Measurements from ENCODE around the gene ATP13A3.

The ATP13A3 gene

GRCh38 chr3:194364652-194365434 lies 122.0 kb downstream of the ATP13A3 start:
- H3K27ac ChIP-seq (ENCODE audit: low read length) = no peak overlapping the region
- H3K36me3 ChIP-seq (ENCODE audit: control insufficient read depth, low read depth, low read length) = no peaks in the 10 kb centered on the region
- no peaks in the 10 kb centered on the region for H3K9me3 ChIP-seq (ENCODE audit: control insufficient read depth, low read depth, low read length)
- peaks cover 14% of the 10 kb centered on the region for H3K27me3 ChIP-seq (ENCODE audit: control insufficient read depth, insufficient read depth, low read length)
- no peak overlapping the region for H3K9ac ChIP-seq (ENCODE audit: low read length)
- peaks cover 4% of the 10 kb centered on the region for H3K4me1 ChIP-seq (ENCODE audit: control insufficient read depth, low read depth, low read length)
- H3K4me3 ChIP-seq (ENCODE audit: low read length) = no peak overlapping the region

DNA sequence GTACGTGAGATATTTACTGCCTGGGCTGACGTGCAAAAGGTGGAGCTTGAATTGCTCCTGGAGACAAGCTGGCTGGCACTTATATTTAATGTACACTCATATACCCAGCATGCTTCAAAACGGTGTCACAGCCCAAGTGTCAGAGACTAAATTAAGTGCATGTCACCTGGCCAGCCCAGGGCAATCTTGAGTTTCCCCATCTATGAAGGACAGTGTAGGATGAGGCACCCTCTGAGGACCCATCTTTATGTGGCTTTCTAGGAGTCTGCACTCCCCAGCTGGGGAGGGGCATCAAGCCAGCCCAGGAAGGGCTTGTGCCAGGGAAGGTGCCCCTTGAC lies 122.5 kb downstream of the ATP13A3 start:
- H3K4me1 ChIP-seq (ENCODE audit: control insufficient read depth, low read depth, low read length) = peaks cover 4% of the 10 kb centered on the region
- H3K9ac ChIP-seq (ENCODE audit: low read length) = no peak overlapping the region
- H3K9me3 ChIP-seq (ENCODE audit: control insufficient read depth, low read depth, low read length) = no peaks in the 10 kb centered on the region
- H3K27me3 ChIP-seq (ENCODE audit: control insufficient read depth, insufficient read depth, low read length) = peaks cover 13% of the 10 kb centered on the region
- no peaks in the 10 kb centered on the region for H3K36me3 ChIP-seq (ENCODE audit: control insufficient read depth, low read depth, low read length)
- H3K27ac ChIP-seq (ENCODE audit: low read length) = no peak overlapping the region
- H3K4me3 ChIP-seq (ENCODE audit: low read length) = no peak overlapping the region

GRCh38 chr3:194360568-194360967 lies 126.2 kb downstream of the ATP13A3 start:
- Histone ChIP-seq H3K27ac (ENCODE audit: low read length) (no peak overlapping the region), H3K9ac (ENCODE audit: low read length) (no peak overlapping the region), H3K27me3 (ENCODE audit: control insufficient read depth, insufficient read depth, low read length) (no peaks in the 10 kb centered on the region), H3K4me1 (ENCODE audit: control insufficient read depth, low read depth, low read length) (no peaks in the 10 kb centered on the region), H3K36me3 (ENCODE audit: control insufficient read depth, low read depth, low read length) (no peaks in the 10 kb centered on the region), H3K9me3 (ENCODE audit: control insufficient read depth, low read depth, low read length) (no peaks in the 10 kb centered on the region), H3K4me3 (ENCODE audit: low read length) (no peak overlapping the region)

- Histone ChIP-seq H3K4me1 (ENCODE audit: control insufficient read depth, low read depth, low read length) (no peaks in the 10 kb centered on the region), H3K9ac (ENCODE audit: low read length) (no peak overlapping the region), H3K9me3 (ENCODE audit: control insufficient read depth, low read depth, low read length) (no peaks in the 10 kb centered on the region), H3K4me3 (ENCODE audit: low read length) (no peak overlapping the region), H3K27ac (ENCODE audit: low read length) (no peak overlapping the region), H3K27me3 (ENCODE audit: control insufficient read depth, insufficient read depth, low read length) (no peaks in the 10 kb centered on the region), H3K36me3 (ENCODE audit: control insufficient read depth, low read depth, low read length) (no peaks in the 10 kb centered on the region)
Measured at GRCh38 chr3:194357681-194358080, 129.1 kb downstream of the ATP13A3 start.

DNA sequence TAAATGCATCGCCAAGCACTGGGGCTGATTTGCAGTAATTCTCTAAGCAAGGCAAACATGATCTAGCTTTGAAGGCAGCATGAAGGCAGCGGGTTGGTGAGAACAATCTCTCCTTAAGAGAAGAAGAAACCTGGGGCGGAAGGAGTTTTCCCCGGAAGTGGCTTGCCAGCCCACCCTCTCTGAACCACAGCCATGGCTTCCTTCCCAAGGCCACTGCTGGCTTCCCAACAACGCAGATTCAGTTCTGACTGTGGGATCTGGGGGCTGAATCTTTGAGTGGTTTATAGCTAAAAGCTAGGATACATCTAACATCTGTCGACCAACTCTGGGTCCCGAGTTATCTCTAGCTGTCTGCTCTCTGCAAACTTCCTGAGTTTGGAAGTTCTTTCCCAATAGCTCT lies 131.4 kb downstream of the ATP13A3 start:
- H3K9ac ChIP-seq (ENCODE audit: low read length) = no peak overlapping the region
- no peak overlapping the region for H3K27ac ChIP-seq (ENCODE audit: low read length)
- no peaks in the 10 kb centered on the region for H3K27me3 ChIP-seq (ENCODE audit: control insufficient read depth, insufficient read depth, low read length)
- no peaks in the 10 kb centered on the region for H3K4me1 ChIP-seq (ENCODE audit: control insufficient read depth, low read depth, low read length)
- no peaks in the 10 kb centered on the region for H3K36me3 ChIP-seq (ENCODE audit: control insufficient read depth, low read depth, low read length)
- no peak overlapping the region for H3K4me3 ChIP-seq (ENCODE audit: low read length)
- no peaks in the 10 kb centered on the region for H3K9me3 ChIP-seq (ENCODE audit: control insufficient read depth, low read depth, low read length)

GRCh38 chr3:194354315-194354714 lies 132.5 kb downstream of the ATP13A3 start:
- H3K27ac ChIP-seq (ENCODE audit: low read length) = no peak overlapping the region
- H3K4me3 ChIP-seq (ENCODE audit: low read length) = no peak overlapping the region
- no peaks in the 10 kb centered on the region for H3K27me3 ChIP-seq (ENCODE audit: control insufficient read depth, insufficient read depth, low read length)
- H3K4me1 ChIP-seq (ENCODE audit: control insufficient read depth, low read depth, low read length) = no peaks in the 10 kb centered on the region
- no peaks in the 10 kb centered on the region for H3K9me3 ChIP-seq (ENCODE audit: control insufficient read depth, low read depth, low read length)
- H3K36me3 ChIP-seq (ENCODE audit: control insufficient read depth, low read depth, low read length) = no peaks in the 10 kb centered on the region
- no peak overlapping the region for H3K9ac ChIP-seq (ENCODE audit: low read length)
